WTC11 (cell line): Measurements from ENCODE around the gene CFAP206. TPM values are rescaled to one million over a fixed set of nuclear protein-coding genes. Genes with fewer than 3 reads are reported as not detected.

Source experiments
- ATAC-seq: fragments of 200-7000 bp; cut with Tn5 transposase; 2 replicates; pipeline ENCODE4 v1.10.0; 2021; ENCODE audit warnings: mild to moderate bottlenecking, moderate library complexity
- CTCF ChIA-PET: fragments of 300-600 bp; sonication (Branson Sonifier 250); formaldehyde crosslinking; loops from one replicate; lab custom pipeline; 2021; ENCODE audit warnings: antibody characterized with exemption; lab: Charles Lee
- POLR2A ChIA-PET: fragments of 350-600 bp; sonication (Branson Sonifier 250); formaldehyde crosslinking; loops from one replicate; lab custom pipeline; 2021; ENCODE audit warnings: antibody characterized with exemption; lab: Charles Lee
- DNase-seq: peaks from one replicate; pipeline ENCODE4 v3.0.0; 2021; ENCODE audit warnings: low spot score
- H3K27ac Mint-ChIP-seq: 2 replicates; pipeline ENCODE4 v1.8.0; 2021; ENCODE audit warnings: mixed read lengths
- H3K27me3 Mint-ChIP-seq: 2 replicates; pipeline ENCODE4 v1.8.0; 2021; ENCODE audit warnings: low read depth, mild to moderate bottlenecking, moderate library complexity, mixed read lengths
- H3K36me3 Mint-ChIP-seq: 2 replicates; pipeline ENCODE4 v1.8.0; 2021; ENCODE audit warnings: mixed read lengths
- H3K4me1 Mint-ChIP-seq: 2 replicates; pipeline ENCODE4 v1.8.0; 2022; ENCODE audit warnings: mixed read lengths
- H3K4me3 Mint-ChIP-seq: 2 replicates; pipeline ENCODE4 v1.8.0; 2021; ENCODE audit warnings: mild to moderate bottlenecking, moderate library complexity, mixed read lengths
- H3K9me3 Mint-ChIP-seq: 2 replicates; pipeline ENCODE4 v1.8.0; 2021; ENCODE audit warnings: mixed read lengths
- CREB1 ChIP-seq: sonication (generic); formaldehyde crosslinking; IDR thresholded peaks from 2 replicates; pipeline ENCODE4 v1.8.0; 2023; ENCODE audit warnings: mild to moderate bottlenecking, missing genetic modification reagents
- CREM ChIP-seq: sonication (generic); formaldehyde crosslinking; IDR thresholded peaks from 2 replicates; pipeline ENCODE4 v1.8.1; 2022; ENCODE audit warnings: mild to moderate bottlenecking, missing genetic modification reagents, moderate library complexity
- CTCF ChIP-seq: fragments of 200-600 bp; IDR thresholded peaks from 2 replicates; pipeline ENCODE4 v1.8.0; 2022; ENCODE audit warnings: antibody characterized with exemption
- E2F4 ChIP-seq: sonication (generic); formaldehyde crosslinking; IDR thresholded peaks from 2 replicates; pipeline ENCODE4 v1.8.1; 2022; ENCODE audit warnings: low read depth, mild to moderate bottlenecking, moderate library complexity, missing genetic modification reagents, borderline replicate concordance
- FOXP4 ChIP-seq: sonication (generic); formaldehyde crosslinking; IDR thresholded peaks from 2 replicates; pipeline ENCODE4 v1.8.0; 2022; ENCODE audit warnings: mild to moderate bottlenecking, missing genetic modification reagents
- HMGXB4 ChIP-seq: sonication (generic); formaldehyde crosslinking; IDR thresholded peaks from 2 replicates; pipeline ENCODE4 v1.8.1; 2023; ENCODE audit warnings: mild to moderate bottlenecking, moderate library complexity, missing genetic modification reagents
- MAX ChIP-seq: sonication (generic); formaldehyde crosslinking; IDR thresholded peaks from 2 replicates; pipeline ENCODE4 v1.8.0; 2022; ENCODE audit warnings: mild to moderate bottlenecking, missing genetic modification reagents
- MYBL2 ChIP-seq: sonication (generic); formaldehyde crosslinking; IDR thresholded peaks from 2 replicates; pipeline ENCODE4 v1.8.1; 2023; ENCODE audit warnings: mild to moderate bottlenecking, moderate library complexity, missing genetic modification reagents
- USF1 ChIP-seq: sonication (generic); formaldehyde crosslinking; IDR thresholded peaks from 2 replicates; pipeline ENCODE4 v1.8.0; 2022; ENCODE audit warnings: mild to moderate bottlenecking, missing genetic modification reagents
- ZBTB43 ChIP-seq: sonication (generic); formaldehyde crosslinking; IDR thresholded peaks from 2 replicates; pipeline ENCODE4 v1.8.1; 2023; ENCODE audit warnings: mild to moderate bottlenecking, missing genetic modification reagents
- ZNF121 ChIP-seq: sonication (generic); formaldehyde crosslinking; IDR thresholded peaks from 2 replicates; pipeline ENCODE4 v1.8.0; 2023; ENCODE audit warnings: missing genetic modification reagents
- ZNF138 ChIP-seq: sonication (generic); formaldehyde crosslinking; conservative IDR thresholded peaks from 2 replicates; pipeline ENCODE4 v1.8.1; 2022; ENCODE audit warnings: mild to moderate bottlenecking, moderate library complexity, missing genetic modification reagents
- ZNF232 ChIP-seq: sonication (generic); formaldehyde crosslinking; IDR thresholded peaks from 2 replicates; pipeline ENCODE4 v1.8.0; 2022; ENCODE audit warnings: mild to moderate bottlenecking, missing genetic modification reagents
- ZNF263 ChIP-seq: sonication (generic); formaldehyde crosslinking; IDR thresholded peaks from 2 replicates; pipeline ENCODE4 v1.8.1; 2022; ENCODE audit warnings: low read depth, mild to moderate bottlenecking, moderate library complexity, missing genetic modification reagents
- ZNF416 ChIP-seq: fragments of 250-450 bp; sonication (Bioruptor Pico); IDR thresholded peaks from 2 replicates; pipeline ENCODE4 v1.9.0; 2021; ENCODE audit warnings: mild to moderate bottlenecking, inconsistent platforms
- ZNF532 ChIP-seq: fragments of 250-450 bp; sonication (Bioruptor Pico); IDR thresholded peaks from 2 replicates; pipeline ENCODE4 v1.9.0; 2021; ENCODE audit warnings: mild to moderate bottlenecking, borderline replicate concordance
- total RNA-seq: library from RNA; stranded (reverse); gene quantifications from 3 replicates; pipeline ENCODE4 v1.2.3, GENCODE V29; 2021

The CFAP206 gene
- total RNA-seq, 1 experiment from 2014 or later = not detected

GRCh38 chr6:87395431-87395830, 12.3 kb upstream of the CFAP206 start (continued):
- TF ChIP-seq CTCF (no peak), MAX (no peak), USF1 (CRISPR knock-in tag) (no peak), ZNF416 (no peak), ZNF532 (CRISPR knock-in tag) (no peak), FOXP4 (no peak), CREB1 (CRISPR knock-in tag) (no peak), ZNF138 (CRISPR knock-in tag) (no peak)

- no peaks in the 10 kb centered on the region for H3K9me3 Mint-ChIP-seq
- H3K27ac Mint-ChIP-seq = no peak overlapping the region
- ATAC-seq = no peak
- H3K4me1 Mint-ChIP-seq = no peaks in the 10 kb centered on the region
- no peak overlapping the region for H3K4me3 Mint-ChIP-seq
- ChIA-PET POLR2A (no interaction called here), CTCF (no interaction called here)
- no peak for DNase-seq
- H3K36me3 Mint-ChIP-seq = no peaks in the 10 kb centered on the region
- H3K27me3 Mint-ChIP-seq = peaks cover 6% of the 10 kb centered on the region
- TF ChIP-seq CREM (CRISPR knock-in tag) (no peak), ZBTB43 (CRISPR knock-in tag) (no peak), ZNF532 (CRISPR knock-in tag) (no peak), E2F4 (no peak), ZNF232 (CRISPR knock-in tag) (no peak), MYBL2 (no peak), ZNF263 (no peak), HMGXB4 (CRISPR knock-in tag) (no peak), ZNF121 (CRISPR knock-in tag) (no peak)
Observed at GRCh38 chr6:87396595-87397392, 11.0 kb upstream of the CFAP206 start.
